ENCODE results near the gene PARP15. TPM values are rescaled to one million over a fixed set of nuclear protein-coding genes. Genes with fewer than 3 reads are reported as not detected.
"Not testable (repeated sequence)": the region's sequence is repeated elsewhere in the genome, so short reads cannot be mapped to it uniquely, and the experiment has no call there.

PARP15 gene
- total RNA-seq, 1 donor from 2014 or later: 0.27 TPM

DNA sequence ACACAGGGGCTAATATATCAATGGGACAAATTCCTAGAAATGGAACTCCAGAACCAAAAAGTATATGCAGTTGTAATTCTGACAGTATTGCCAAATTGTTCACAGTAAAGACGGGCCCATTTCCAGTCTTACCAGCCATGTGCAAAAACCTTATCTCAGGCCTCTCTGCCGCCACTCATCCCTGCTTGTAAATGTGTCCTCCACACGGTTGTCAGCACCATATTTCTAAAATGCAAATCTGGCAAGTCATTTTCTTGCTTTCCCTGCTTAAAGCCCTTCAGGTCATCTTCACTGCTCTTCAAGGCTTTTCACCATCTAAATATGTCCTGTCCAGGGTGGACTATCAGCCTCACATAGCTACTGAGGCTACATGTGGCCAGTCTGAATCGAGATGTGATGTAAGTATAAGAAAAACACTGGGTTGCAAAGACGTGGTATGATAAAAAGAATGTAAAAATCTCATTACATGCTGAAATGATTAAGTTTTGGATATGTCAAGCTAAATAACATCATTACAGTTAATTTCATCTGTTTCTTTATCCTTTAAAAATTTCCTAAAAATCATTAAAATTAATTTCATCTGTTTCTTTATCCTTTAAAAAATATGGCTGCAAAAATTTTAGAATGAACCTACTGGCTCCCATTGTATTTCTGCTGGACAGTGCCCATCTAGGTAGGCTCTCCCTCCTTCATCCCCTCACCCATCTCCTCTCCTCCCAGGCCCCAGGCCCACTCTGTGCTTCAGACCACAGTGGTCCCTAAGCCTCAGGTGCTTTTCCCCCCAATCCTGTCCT lies 14.3 kb upstream of the PARP15 start:
- peak overlapping the region; percentile 96 for H3K27ac Mint-ChIP-seq
- DNase-seq (ENCODE audit: low spot score in 2 of 2, unreplicated experiment in 2 of 2): no peak
- peaks cover 17% of the 10 kb centered on the region for H3K36me3 Mint-ChIP-seq
- H3K9me3 Mint-ChIP-seq: no peaks in the 10 kb centered on the region
- no peaks in the 10 kb centered on the region for H3K27me3 Mint-ChIP-seq (ENCODE audit: low read depth)
- TF ChIP-seq, protein P1, sequence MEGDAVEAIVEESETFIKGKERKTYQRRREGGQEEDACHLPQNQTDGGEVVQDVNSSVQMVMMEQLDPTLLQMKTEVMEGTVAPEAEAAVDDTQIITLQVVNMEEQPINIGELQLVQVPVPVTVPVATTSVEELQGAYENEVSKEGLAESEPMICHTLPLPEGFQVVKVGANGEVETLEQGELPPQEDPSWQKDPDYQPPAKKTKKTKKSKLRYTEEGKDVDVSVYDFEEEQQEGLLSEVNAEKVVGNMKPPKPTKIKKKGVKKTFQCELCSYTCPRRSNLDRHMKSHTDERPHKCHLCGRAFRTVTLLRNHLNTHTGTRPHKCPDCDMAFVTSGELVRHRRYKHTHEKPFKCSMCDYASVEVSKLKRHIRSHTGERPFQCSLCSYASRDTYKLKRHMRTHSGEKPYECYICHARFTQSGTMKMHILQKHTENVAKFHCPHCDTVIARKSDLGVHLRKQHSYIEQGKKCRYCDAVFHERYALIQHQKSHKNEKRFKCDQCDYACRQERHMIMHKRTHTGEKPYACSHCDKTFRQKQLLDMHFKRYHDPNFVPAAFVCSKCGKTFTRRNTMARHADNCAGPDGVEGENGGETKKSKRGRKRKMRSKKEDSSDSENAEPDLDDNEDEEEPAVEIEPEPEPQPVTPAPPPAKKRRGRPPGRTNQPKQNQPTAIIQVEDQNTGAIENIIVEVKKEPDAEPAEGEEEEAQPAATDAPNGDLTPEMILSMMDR (IDR thresholded peaks at IDR 0.05; ENCODE audit: unreplicated experiment): no peak
- H3K4me3 Mint-ChIP-seq: peak overlapping the region; percentile 72
- H3K4me1 Mint-ChIP-seq: peaks cover 22% of the 10 kb centered on the region

DNA sequence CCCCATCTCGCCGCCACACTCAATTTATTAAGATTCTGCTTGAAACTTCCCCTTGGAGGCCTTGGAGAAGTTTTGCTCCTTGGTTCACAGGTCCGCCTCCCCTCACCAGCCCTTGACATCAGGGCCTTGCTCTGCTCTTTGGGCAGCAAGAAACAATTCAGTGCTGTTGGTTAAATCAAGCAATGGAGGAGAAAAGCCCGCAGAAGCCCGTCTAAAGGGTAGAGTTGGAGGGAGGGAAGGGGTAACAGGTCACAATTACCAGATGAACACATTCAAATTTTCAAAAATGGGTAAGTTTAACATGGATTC lies 13.8 kb upstream of the PARP15 start:
- Mint-ChIP-seq H3K36me3 (peaks cover 20% of the 10 kb centered on the region), H3K27me3 (ENCODE audit: low read depth) (no peaks in the 10 kb centered on the region), H3K9me3 (no peaks in the 10 kb centered on the region), H3K4me1 (peaks cover 22% of the 10 kb centered on the region), H3K27ac (peak overlapping the region; percentile 96), H3K4me3 (peak overlapping the region; percentile 72)
- TF ChIP-seq, protein P1 (IDR thresholded peaks at IDR 0.05; ENCODE audit: unreplicated experiment): no peak
- DNase-seq (ENCODE audit: low spot score in 2 of 2, unreplicated experiment in 2 of 2): no peak

DNA sequence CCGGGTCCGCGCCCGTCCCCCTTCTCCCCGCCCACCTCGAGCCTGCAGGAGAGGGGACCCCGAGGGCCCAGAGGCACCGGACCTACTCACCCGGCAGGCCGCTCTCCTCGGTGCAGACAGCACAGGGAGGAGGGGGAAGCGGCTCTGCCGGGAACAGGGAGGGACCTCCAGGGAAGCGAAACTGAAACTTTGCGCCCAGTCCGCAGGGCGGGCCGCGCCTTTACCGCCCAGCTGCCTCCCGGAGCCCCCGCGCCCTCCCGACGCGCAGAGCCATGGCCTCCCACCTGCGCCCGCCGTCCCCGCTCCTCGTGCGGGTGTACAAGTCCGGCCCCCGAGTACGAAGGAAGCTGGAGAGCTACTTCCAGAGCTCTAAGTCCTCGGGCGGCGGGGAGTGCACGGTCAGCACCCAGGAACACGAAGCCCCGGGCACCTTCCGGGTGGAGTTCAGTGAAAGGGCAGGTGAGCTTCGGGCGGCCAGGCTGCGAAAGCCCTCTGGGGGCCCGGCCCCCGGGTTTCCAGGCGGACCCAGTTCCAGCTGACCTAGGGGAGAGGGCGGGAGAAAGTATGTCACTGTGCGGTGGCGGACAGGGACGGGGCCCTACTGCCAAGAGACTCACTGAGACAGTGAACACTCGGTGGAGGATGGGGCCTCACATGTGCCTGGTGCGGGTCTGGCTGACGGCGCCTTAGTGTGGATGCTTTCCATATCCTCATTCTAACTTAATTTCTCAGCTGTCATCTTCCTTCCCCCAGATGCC lies 13.1 kb upstream of the PARP15 start, which contains the start of the genes DTX3L and PARP9:
DTX3L (plus strand) TSS at position 184 of the 758 bp plus-strand sequence; CDS start at position 273, 89 bp downstream.
PARP9 (minus strand) TSS at position 146 of the 758 bp plus-strand sequence. CDS start 4,680 bp downstream, outside the sequence.
- H3K27ac Mint-ChIP-seq: peak within 1 kb of the TSS; percentile 96

DNA sequence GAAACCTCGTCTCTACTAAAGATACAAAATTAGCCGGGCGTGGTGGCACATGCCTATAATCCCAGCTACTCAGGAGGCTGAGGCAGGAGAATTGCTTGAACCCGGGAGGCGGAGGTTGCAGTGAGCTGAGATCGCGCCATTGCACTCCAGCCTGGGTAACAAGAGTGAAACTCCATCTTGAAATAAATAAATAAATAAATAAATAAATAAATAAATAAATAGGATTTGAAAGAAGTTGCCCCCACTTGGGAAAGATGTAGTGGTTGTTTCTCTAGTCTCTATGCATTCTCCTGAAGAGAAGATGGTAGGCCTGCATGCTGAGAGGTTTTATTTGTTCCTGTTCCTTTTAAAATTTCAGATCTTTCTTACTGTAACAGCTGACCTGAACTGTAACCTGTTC lies 9.3 kb upstream of the PARP15 start:
- not testable (repeated sequence) for H3K9me3 Mint-ChIP-seq; H3K4me3 Mint-ChIP-seq; DNase-seq (ENCODE audit: low spot score in 2 of 2, unreplicated experiment in 2 of 2); H3K27me3 Mint-ChIP-seq (ENCODE audit: low read depth)
- Mint-ChIP-seq H3K27ac (peak overlapping the region; percentile 40), H3K36me3 (peaks cover 43% of the 10 kb centered on the region), H3K4me1 (peaks cover 18% of the 10 kb centered on the region)

More for the DNA sequence above, 13.1 kb upstream of the PARP15 start, which contains the start of the genes DTX3L and PARP9:
- H3K9me3 Mint-ChIP-seq: no peaks in the 10 kb centered on the region
- TF ChIP-seq, protein P1 (IDR thresholded peaks at IDR 0.05; ENCODE audit: unreplicated experiment): no peak
- peak within 1 kb of the TSS; percentile 72 for H3K4me3 Mint-ChIP-seq
- no peaks in the 10 kb centered on the region for H3K27me3 Mint-ChIP-seq (ENCODE audit: low read depth)
- peaks cover 24% of the 10 kb centered on the region for H3K4me1 Mint-ChIP-seq
- peaks cover 27% of the 10 kb centered on the region for H3K36me3 Mint-ChIP-seq
- peak; percentile 42 to 76 for DNase-seq (ENCODE audit: low spot score in 2 of 2, unreplicated experiment in 2 of 2)

DNA sequence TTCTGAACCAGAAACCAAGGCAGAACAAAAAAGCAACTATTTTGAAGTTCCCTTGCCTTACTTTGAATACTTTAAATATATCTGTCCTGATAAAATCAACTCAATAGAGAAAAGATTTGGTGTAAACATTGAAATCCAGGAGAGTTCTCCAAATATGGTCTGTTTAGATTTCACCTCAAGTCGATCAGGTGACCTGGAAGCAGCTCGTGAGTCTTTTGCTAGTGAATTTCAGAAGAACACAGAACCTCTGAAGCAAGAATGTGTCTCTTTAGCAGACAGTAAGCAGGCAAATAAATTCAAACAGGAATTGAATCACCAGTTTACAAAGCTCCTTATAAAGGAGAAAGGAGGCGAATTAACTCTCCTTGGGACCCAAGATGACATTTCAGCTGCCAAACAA lies 8.7 kb upstream of the PARP15 start:
- no peak for DNase-seq (ENCODE audit: low spot score in 2 of 2, unreplicated experiment in 2 of 2)
- Mint-ChIP-seq H3K4me3 (no peak overlapping the region), H3K27me3 (ENCODE audit: low read depth) (no peaks in the 10 kb centered on the region), H3K9me3 (no peaks in the 10 kb centered on the region), H3K27ac (peak overlapping the region; percentile 64), H3K36me3 (peaks cover 43% of the 10 kb centered on the region), H3K4me1 (peaks cover 13% of the 10 kb centered on the region)
- TF ChIP-seq, protein P1 (IDR thresholded peaks at IDR 0.05; ENCODE audit: unreplicated experiment): no peak

DNA sequence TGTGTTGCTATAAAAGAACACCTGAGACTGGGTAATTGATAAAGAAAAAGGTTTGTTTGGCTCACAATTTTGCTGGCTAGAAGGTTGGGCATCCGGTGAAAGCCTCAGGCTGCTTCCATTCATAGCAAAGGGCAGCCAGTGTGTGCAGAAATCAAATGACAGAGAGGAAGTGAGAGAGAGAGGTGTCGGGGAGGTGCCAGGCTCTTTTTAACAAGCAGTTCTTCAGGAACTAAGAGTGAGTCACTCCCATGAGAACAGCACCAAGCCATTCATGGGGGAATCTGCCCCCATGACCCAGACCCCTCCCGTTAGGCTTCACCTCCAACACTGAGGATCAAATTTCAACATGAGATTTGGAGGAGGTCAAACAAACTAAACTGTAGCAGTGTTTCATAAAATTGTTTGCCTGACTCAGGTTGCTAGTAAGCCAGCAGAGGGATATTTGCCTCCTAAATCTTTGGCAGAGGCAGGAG lies 4.5 kb upstream of the PARP15 start:
- no peak for DNase-seq (ENCODE audit: low spot score in 2 of 2, unreplicated experiment in 2 of 2)
- no peaks in the 10 kb centered on the region for H3K9me3 Mint-ChIP-seq
- H3K27me3 Mint-ChIP-seq (ENCODE audit: low read depth): peaks cover 7% of the 10 kb centered on the region
- no peak overlapping the region for H3K4me3 Mint-ChIP-seq
- no peak overlapping the region for H3K27ac Mint-ChIP-seq
- H3K4me1 Mint-ChIP-seq: peaks cover 2% of the 10 kb centered on the region
- H3K36me3 Mint-ChIP-seq: peaks cover 33% of the 10 kb centered on the region
- TF ChIP-seq, protein P1 (IDR thresholded peaks at IDR 0.05; ENCODE audit: unreplicated experiment): no peak
